RKO (cell line): ENCODE measurements around the gene SLC8B1.

ENCODE experiments used
- DNase-seq: peaks from one replicate; pipeline ENCODE4 v3.0.0-alpha.2; 2016; ENCODE audit warnings: low spot score

Gene SLC8B1

DNA sequence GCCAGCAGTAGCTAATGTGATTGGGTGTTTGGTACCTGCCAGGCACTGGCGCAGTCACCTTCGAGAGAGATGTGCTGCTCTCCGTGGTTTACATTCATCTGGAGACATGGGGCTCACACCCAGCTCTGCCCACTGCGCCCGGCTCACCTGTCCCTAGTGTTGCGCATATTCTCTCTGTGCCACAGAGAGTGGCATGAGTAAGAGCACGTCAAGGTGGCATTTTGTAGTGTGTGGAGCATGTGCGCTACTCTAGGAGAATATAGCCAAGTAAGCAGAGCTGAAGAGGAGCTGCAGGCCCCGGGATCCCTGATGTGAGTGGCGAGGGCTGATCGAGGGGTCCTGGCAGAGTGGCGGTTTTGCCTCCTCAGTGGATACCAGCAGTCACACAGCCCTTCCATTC is 66.8 kb downstream of the SLC8B1 start:
- no peak for DNase-seq

DNA sequence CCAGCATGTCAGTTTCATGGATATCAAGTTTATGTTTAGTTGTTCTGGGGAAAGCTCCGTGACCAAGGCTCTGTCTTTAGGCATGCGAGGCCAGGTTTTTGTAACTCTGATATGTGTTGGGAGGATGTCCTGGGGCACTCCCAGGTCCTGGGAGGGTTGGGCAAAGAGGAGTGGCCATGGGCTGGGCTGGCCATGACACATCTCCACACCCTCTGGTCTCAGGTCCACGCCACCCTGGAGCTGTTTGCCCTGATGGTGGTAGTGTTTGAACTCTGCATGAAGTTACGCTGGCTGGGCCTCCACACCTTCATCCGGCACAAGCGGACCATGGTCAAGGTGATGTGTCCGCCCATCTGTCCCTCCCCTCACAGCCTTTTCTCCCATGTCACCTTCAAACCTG is 67.3 kb downstream of the SLC8B1 start:
- no peak for DNase-seq

DNA sequence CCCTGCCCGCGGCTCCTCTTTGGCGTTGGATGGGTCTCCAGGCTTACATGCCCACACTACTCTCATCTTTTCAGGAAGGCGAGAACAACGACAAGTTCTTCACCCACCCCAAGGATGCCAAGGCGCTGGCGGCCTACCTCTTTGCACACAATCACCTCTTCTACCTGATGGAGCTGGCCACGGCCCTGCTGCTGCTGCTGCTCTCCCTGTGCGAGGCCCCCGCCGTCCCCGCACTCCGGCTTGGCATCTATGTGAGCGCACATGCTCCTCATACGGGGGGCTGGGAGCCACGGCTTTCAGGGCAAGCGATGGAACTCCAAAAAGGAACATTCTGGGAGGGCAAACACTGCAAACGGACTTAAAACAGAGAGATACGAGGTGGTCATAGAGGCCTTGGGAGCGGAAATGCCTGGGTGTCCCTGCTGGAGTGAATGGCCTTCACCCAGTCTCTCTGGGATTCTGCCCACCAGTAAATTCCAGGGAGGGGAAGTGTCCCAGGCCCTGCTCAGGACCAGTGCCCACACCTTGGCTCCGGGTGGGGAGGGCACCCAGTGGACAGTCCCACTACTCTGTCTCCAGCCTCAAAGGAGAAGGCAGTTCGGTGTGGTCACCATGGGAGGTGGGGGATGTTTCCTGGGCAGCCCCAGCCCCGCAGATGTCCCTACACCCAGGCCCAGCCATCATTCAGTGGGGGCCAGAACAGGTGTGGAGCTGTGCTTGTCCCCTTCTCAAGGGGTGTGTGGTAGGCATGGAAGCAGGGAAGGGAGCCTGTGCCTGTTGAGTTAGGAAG is 68.6 kb downstream of the SLC8B1 start:
- no peak for DNase-seq

DNA sequence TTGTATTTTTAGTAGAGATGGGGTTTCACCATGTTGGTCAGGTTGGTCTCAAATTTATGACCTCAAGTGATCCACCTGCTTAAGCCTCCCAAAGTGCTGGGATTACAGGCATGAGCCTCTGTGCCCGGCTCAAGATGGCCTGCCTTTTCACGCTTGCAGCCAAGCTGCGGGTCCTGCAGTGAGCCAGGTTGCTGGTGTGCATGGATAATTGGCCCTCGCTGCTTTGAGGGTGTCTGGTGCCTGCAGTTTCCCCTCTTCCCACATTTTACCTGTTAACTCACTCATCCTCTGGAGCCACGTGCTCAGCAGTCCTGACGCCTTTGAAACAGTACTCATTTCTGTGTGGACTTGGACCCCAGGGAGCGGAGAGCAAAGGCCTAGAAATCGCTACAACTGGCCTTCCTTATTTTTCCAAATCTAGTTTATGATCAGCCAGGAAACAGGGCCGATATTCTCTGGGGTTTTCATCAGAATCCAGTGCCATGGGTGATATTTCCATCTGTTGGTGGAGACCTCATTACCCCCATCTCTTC is 71.4 kb downstream of the SLC8B1 start:
- no peak for DNase-seq

DNA sequence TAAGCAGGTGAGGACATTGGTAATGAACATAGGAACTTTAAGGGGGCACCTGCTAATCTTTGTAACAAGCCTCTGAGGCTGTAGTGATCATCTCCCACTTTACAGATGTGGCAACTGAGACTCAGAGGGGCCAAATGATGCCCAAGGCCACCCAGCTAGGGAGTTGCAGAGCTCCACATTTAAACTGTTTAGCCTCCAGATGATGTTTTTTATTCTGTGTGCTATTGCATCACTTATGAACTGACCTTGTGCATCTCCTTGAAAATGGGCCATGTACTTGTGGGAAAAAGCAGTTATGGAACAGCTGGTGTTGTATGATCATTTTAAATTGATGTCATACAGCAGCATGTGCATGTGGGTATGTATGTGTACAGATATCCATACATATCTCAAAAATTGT is 72.2 kb downstream of the SLC8B1 start:
- DNase-seq, result no peak

DNA sequence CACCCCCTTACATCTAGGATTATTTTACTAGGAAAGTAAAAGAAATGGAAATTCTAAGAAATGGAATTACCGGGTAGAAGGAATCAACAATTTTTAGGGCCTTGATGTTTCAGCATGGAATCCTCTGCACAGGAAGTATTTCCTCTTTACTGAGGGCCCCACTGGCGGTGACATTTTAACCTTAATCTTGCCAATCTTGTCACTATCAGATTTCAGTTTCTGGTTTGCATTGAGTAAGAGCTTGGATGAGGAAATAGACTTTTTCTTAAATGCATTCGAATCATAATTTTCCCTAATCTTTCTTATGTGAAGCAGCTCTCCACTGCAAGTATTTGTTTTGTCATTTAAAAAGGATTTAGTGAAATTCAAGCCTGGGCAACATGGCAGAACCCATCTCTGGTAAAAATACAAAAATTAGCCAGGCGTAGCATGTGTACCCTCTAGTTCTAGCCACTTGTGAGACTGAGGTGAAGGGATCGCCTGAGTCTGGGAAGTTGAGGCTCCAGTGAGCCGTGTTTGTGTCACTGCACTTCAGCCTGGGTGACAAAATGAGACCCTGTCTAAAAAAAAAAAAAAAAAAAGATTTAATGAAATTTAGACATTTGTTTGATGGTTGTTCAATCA is 73.0 kb downstream of the SLC8B1 start:
- DNase-seq, result no peak

DNA sequence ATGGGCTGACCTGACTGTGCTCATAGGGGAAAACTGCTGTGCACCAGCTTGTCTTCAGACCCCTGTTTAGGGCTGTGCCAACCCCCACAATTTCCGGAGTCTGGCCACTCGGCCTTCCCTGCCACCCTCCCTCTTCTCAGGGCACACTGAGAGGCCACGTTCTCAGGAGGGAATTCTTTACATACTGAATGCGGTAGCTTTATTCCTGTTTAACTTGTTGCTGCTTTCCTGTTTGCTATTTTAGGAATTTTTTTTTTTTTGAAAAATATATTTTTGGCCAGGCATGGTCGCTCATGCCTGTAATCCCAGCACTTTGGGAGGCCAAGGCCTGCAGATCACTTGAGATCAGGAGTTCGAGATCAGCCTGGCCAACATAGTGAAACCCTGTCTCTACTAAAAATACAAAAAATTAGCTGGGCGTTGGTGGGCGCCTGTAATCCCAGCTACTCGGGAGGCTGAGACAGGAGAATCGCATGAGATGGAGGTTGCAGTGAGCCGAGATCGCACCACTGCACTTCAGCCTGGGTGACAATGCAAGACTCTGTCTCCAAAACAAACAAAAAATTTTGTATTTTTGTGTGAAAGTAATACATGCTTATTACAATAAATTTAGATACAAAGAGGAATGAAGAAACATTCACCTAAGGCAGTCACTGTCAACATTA is 74.1 kb downstream of the SLC8B1 start:
- no peak for DNase-seq

DNA sequence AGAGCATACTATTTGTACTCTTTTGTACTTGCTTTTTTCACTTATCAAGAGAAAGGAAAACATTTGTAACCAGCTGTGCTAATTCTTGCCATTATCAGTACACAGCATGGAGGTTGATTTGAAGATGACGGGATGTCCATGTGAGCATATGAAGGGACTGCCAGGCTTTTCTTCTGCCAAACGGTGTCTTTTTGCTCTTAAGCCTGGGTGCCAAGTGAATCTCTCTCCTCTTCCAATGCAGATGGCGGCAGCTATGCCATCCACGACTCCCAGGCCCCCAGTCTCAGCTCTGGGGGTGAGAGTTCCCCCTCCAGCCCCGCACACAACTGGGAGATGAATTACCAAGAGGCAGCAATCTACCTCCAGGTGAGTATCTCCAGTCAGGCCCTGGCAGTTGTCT is 74.8 kb downstream of the SLC8B1 start:
- DNase-seq, result no peak

DNA sequence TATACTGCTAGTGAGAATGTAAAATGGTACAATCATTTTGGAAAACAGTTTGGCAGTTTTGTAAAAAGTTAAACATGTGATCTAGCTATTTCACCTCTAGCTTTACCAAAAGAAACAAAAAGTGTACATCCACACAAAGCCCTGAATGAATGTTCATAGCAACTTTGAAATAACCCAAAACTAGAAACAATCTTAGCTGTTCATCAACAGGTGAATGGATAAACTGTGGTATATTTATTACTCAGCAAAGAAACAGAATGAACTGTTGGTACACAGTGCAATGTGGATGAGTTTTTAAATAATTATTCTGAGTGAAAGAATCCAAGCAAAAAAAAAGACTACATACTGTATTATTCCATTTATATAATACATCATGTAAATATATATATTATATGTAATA is 77.3 kb downstream of the SLC8B1 start:
- DNase-seq, result no peak

DNA sequence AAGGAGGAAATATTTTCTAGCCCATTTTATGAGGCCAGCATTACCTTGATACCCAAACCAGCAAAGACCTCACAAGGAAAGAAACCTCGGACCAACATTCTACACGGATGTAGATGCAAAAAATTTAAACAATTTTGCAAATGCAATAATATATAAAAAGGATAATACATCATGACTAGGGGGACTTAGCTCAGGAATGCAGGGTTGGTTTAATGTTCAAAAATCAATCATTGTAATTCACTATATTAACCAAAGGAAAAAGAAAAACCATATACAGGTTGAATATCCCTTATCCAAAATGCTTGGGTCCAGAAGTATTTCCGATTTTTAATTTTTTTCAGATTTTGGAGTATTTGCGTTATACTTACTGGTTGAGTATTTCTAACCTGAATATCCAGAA is 80.6 kb downstream of the SLC8B1 start:
- DNase-seq, result no peak

DNA sequence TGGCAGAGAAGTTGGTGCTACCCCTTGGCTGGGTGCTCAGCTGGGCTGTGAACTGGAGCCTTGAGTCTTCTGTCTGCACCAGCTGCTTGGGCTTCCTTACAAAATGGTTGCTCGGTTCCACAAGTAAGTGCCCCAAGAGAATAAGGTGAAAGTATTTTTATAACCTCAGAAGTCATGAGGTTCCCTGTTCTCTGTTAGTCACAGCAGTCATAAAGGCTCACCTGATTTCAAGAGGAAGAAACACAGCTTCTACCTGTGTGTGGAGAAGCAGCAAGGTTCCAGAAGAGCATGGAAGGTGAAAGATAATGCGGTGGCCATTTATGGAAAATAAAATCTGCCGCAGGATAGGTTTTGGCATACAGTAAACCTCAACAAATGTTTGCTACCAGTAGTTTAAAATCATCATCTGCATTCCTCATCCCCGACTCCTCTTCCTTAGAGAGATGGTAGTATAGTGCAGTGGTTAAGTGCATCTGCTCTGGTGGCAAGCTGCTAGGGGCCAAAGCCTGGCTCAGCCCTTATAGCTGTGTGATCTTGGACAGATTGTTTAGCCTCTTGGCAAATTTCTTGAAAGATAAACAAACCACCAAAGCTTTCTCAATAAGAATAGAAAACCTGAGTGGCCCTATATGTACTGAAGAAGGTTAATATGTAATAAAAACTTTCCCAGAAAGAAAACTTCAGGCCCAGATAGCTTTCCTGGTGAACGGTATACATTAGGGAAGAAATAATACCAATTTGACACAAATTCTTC is 81.2 kb downstream of the SLC8B1 start:
- DNase-seq, result no peak

DNA sequence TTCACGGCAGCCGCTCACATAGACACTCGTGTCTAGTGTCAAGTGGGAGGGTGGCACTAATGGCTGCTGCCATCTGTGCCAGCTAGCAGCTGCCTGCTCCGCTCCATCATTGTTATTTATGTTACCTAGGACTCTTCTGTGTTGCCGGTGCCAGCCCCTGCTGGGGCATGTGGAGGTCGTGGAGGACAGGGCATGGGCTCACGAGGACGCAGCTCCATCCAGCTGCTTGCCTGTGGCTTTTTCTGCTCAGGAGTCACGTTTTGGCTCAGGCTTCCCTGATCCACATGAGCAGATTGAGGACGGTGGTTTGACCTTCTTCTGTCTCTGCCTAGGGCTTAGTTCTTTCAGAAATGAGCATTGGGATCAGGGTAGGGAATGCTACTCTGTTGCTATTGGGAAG is 82.4 kb downstream of the SLC8B1 start:
- no peak for DNase-seq

DNA sequence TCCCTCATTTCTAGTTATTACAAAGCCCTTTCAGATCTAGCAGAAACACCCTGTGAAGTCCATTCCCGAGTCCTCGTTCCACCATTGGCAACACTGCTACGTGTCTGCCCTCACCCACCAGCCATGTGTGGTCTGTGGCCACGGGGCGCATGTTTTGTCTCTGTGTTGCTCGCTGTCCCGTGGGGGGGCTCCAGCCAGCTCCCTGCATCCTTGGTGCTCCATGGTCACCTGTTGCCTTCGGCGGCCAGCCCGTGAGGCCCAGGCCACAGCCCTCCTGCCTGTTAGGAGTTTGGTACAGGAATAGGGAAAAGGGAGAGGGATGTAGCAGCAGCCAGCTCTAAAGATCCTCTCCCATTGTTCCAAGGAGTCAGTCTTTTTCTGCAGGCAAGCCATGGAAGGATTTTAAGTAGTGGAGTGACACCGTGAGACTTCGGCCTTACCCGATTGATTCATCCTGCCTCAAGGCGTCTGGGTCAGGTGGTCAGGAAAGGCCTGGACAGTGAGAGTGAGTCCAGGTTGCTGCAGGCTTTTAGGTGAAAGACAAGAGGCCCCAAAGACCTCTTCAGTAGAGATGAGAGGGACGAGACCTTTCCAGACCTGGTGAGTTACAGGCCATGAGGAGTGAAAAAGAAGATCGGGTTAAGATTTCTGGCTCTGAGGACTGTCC is 83.4 kb downstream of the SLC8B1 start:
- no peak for DNase-seq

DNA sequence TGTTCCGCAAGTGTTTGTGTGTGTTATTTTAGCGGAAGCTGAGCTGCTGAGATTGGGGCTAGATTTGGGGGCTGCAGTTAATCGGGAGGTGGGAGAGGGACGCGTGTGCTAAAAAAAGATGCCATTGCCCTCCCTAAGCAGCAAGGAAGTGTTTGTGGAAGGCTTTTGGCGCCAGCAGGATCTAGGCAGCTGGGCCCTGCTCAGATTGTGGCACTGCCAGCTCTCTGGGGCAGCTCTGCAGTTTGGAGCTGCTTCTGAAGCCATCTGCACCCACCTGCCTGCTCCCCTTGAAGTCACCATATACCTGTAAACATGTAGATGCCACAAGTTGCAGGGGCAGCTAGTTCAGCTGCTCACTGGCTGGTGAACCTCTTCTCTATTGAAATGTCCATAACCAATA is 84.9 kb downstream of the SLC8B1 start:
- DNase-seq, result no peak

DNA sequence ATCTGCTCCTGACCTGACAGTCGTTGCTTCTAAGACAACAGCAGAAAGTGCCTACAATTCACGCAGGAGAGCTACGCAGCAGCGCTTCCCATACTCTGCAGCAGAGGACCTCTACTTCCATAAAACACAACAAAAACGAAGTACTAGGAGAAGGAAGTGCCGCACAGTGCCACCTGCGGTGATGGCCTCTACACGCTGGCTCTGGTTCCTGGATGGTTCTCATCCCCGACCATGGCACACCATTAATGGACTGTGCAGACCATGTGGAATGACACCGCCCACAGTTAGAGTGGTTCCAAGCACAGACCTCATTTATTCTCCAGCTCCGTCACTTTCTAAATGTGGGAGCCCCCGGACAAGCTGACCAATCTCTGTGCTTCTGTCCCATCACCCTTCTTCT is 85.4 kb downstream of the SLC8B1 start:
- DNase-seq, result no peak

DNA sequence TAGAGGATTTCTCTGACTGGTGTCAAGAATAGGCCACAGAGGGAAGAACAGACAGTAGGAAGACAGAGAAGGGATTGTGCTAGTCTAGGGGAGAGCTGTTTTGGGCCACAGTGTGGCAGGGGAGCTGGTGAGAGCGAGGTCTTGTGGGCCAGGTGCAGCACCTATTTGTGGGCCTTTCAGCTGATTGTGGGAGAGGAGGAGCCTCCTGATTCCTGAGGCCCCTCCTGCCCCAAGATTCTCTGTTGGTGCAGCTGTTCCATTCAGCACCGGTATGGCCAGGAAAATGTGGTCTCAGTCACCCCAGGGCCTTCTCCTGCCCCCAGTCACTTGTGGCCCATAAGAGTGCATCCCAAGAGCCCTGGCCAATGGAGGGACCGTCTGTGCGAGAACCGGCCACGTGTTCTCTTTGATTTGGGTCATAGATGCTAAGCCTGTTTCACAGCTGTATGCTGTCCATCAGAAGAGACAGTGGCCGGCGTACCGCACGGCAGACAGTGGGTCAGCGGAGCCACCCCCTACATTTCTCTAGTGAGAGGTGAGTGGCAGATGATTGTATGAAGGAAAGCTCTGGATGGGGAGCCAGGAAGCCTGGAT is 86.0 kb downstream of the SLC8B1 start:
- no peak for DNase-seq
